Renal pelvis (tissue), 12 donors: Measurements from ENCODE around the gene LPIN2. TPM values are rescaled to one million over a fixed set of nuclear protein-coding genes. Genes with fewer than 3 reads are reported as not detected.
A peak's percentile ranks its signal among the peaks of the same experiment; 100 is the strongest.
"Not testable (repeated sequence)": the region's sequence is repeated elsewhere in the genome, so short reads cannot be mapped to it uniquely, and the experiment has no call there.

ENCODE experiments used
- DNase-seq: peaks from one replicate; pipeline ENCODE4 v3.0.0-alpha.2; 2013
- long read RNA-seq, 16 experiments: transcript quantifications; one replicate each; lab custom pipeline, GENCODE V29; 2026
- polyA plus RNA-seq, 3 donors: library from polyadenylated mRNA; unstranded; fragments of 120-200 nt; gene quantifications; one replicate each; pipeline ENCODE4 v1.2.1, GENCODE V29; 2013; ENCODE audit not compliant: insufficient read length in 3 of 3

LPIN2 gene
- 10 to 100 TPM; 33.4 to 43.4 (median 33.7) TPM for polyA plus RNA-seq
- long read RNA-seq, donor 1, partial matches to known transcripts, result 0 of 2 reads
- long read RNA-seq, donor 1, other reads (novel, unspliced or antisense), result 0 of 2 reads
- long read RNA-seq, donor 2, partial matches to known transcripts, result 5 of 8 reads
- long read RNA-seq, donor 2, other reads (novel, unspliced or antisense), result 0 of 8 reads
- long read RNA-seq, donor 3, partial matches to known transcripts, result 0 of 2 reads
- long read RNA-seq, donor 3, other reads (novel, unspliced or antisense), result 0 of 2 reads
- long read RNA-seq, donor 4, result 0 reads
- long read RNA-seq, donor 5, partial matches to known transcripts, result 0 of 1 reads
- long read RNA-seq, donor 5, other reads (novel, unspliced or antisense), result 0 of 1 reads
- long read RNA-seq, donor 6, partial matches to known transcripts, result 10 of 10 reads
- long read RNA-seq, donor 6, other reads (novel, unspliced or antisense), result 0 of 10 reads
- long read RNA-seq, donor 7, transcript LPIN2-203 (5 exons, 936 nt), result major isoform, 5 of 24 reads
- long read RNA-seq, donor 7, partial matches to known transcripts, result 19 of 24 reads
- long read RNA-seq, donor 7, other reads (novel, unspliced or antisense), result 0 of 24 reads
- long read RNA-seq, donor 8, partial matches to known transcripts, result 0 of 2 reads
- long read RNA-seq, donor 8, other reads (novel, unspliced or antisense), result 0 of 2 reads
- long read RNA-seq, donor 9, transcript LPIN2-203 (5 exons, 936 nt), result major isoform, 6 of 6 reads
- long read RNA-seq, donor 9, partial matches to known transcripts, result 0 of 6 reads
- long read RNA-seq, donor 9, other reads (novel, unspliced or antisense), result 0 of 6 reads
- long read RNA-seq, donor 10, partial matches to known transcripts, result 5 of 7 reads
- long read RNA-seq, donor 10, other reads (novel, unspliced or antisense), result 0 of 7 reads
- long read RNA-seq, donor 11, partial matches to known transcripts, result 0 of 2 reads
- long read RNA-seq, donor 11, other reads (novel, unspliced or antisense), result 0 of 2 reads
- long read RNA-seq, donor 12, partial matches to known transcripts, result 44 of 47 reads
- long read RNA-seq, donor 12, other reads (novel, unspliced or antisense), result 0 of 47 reads
- long read RNA-seq, donor 13, partial matches to known transcripts, result 0 of 2 reads
- long read RNA-seq, donor 13, other reads (novel, unspliced or antisense), result 0 of 2 reads
- long read RNA-seq, donor 14, result 0 reads
- long read RNA-seq, donor 15, result 0 reads
- long read RNA-seq, donor 16, transcript LPIN2-203 (5 exons, 936 nt), result major isoform, 5 of 5 reads
- long read RNA-seq, donor 16, partial matches to known transcripts, result 0 of 5 reads
- long read RNA-seq, donor 16, other reads (novel, unspliced or antisense), result 0 of 5 reads

GRCh38 chr18:3013024-3013804 lies at the start of gene LPIN2:
Gene LPIN2, minus strand, starts transcription at chr18:3013144. Its CDS starts 52,304 bp downstream, at chr18:2960840.
- peak; percentile 97 for DNase-seq

- no peak for DNase-seq
Measured at GRCh38 chr18:3061581-3062312, 48.8 kb upstream of the LPIN2 start.

- no peak for DNase-seq
Measured at GRCh38 chr18:3060667-3061580, 48.0 kb upstream of the LPIN2 start.

GRCh38 chr18:3059272-3059671 lies 46.3 kb upstream of the LPIN2 start:
- no peak for DNase-seq

GRCh38 chr18:3058328-3059191 lies 45.6 kb upstream of the LPIN2 start:
- no peak for DNase-seq

- DNase-seq, result no peak
Measured at GRCh38 chr18:3057526-3057925, 44.6 kb upstream of the LPIN2 start.

GRCh38 chr18:3056311-3056710 lies 43.4 kb upstream of the LPIN2 start:
- DNase-seq, result no peak

GRCh38 chr18:3055816-3056215 lies 42.9 kb upstream of the LPIN2 start:
- DNase-seq, result no peak

GRCh38 chr18:3055186-3055728 lies 42.3 kb upstream of the LPIN2 start:
- DNase-seq, result no peak

- no peak for DNase-seq
Measured at GRCh38 chr18:3054780-3055179, 41.8 kb upstream of the LPIN2 start.

- DNase-seq, result no peak
Measured at GRCh38 chr18:3054214-3054613, 41.3 kb upstream of the LPIN2 start.

GRCh38 chr18:3053081-3053480 lies 40.1 kb upstream of the LPIN2 start:
- no peak for DNase-seq

GRCh38 chr18:3052411-3052758 lies 39.4 kb upstream of the LPIN2 start:
- no peak for DNase-seq

- DNase-seq, result no peak
Measured at GRCh38 chr18:3051718-3052410, 38.9 kb upstream of the LPIN2 start.

- not testable (repeated sequence) for DNase-seq
Measured at GRCh38 chr18:3049897-3050454, 37.0 kb upstream of the LPIN2 start.

- no peak for DNase-seq
Measured at GRCh38 chr18:3048820-3049349, 35.9 kb upstream of the LPIN2 start.

GRCh38 chr18:3048121-3048520 lies 35.2 kb upstream of the LPIN2 start:
- DNase-seq, result no peak
